H1 (cell line): ENCODE data around the gene DSCAM.

Experiments
- BRCA1 ChIP-seq: IDR thresholded peaks from 2 replicates; pipeline ENCODE4 v1.6.1; 2012; ENCODE audit warnings: low read depth, low read length, improper control_type of control experiment
- CREB1 ChIP-seq: IDR thresholded peaks from 2 replicates; pipeline ENCODE4 v1.6.1; 2012; ENCODE audit warnings: inconsistent platforms
- EZH2 ChIP-seq: fragments of 200-600 bp; sonication (generic); IDR thresholded peaks from 2 replicates; pipeline ENCODE4 v1.7.1; 2012; ENCODE audit warnings: low read depth, mild to moderate bottlenecking, moderate library complexity, low read length, inconsistent platforms; ENCODE audit not compliant: severe bottlenecking
- GABPA ChIP-seq: IDR thresholded peaks from 2 replicates; pipeline ENCODE4 v1.6.1; 2011; ENCODE audit warnings: mild to moderate bottlenecking, low read length, moderate library complexity, borderline replicate concordance; ENCODE audit not compliant: insufficient read depth
- JUND ChIP-seq: IDR thresholded peaks from 2 replicates; pipeline ENCODE4 v1.6.1; 2011; ENCODE audit warnings: mild to moderate bottlenecking, improper control_type of control experiment, low read length
- TF ChIP-seq, protein P1 (sequence below), 3 experiments: IDR thresholded peaks; 1 replicate in 2 of 3; 2 replicates in 1 of 3; pipeline versions ENCODE4 v1.5.1 to v1.6.1; 2011; ENCODE audit warnings: low read length in 3 of 3, mild to moderate bottlenecking in 3 of 3, inconsistent platforms in 2 of 3, low read depth in 1 of 3, moderate library complexity in 1 of 3; ENCODE audit not compliant: insufficient read depth in 1 of 3; ENCODE audit errors: control extremely low read depth in 1 of 3
- TF ChIP-seq, protein P2 (sequence below): IDR thresholded peaks from 2 replicates; pipeline ENCODE4 v1.6.1; 2011; ENCODE audit warnings: low read depth, mild to moderate bottlenecking, low read length; ENCODE audit not compliant: insufficient read depth
- TF ChIP-seq, protein P3 (sequence below): IDR thresholded peaks from 2 replicates; pipeline ENCODE4 v1.6.1; 2011; ENCODE audit warnings: low read length, improper control_type of control experiment

- TF ChIP-seq JUND, result no peak
- TF ChIP-seq, protein P1, sequence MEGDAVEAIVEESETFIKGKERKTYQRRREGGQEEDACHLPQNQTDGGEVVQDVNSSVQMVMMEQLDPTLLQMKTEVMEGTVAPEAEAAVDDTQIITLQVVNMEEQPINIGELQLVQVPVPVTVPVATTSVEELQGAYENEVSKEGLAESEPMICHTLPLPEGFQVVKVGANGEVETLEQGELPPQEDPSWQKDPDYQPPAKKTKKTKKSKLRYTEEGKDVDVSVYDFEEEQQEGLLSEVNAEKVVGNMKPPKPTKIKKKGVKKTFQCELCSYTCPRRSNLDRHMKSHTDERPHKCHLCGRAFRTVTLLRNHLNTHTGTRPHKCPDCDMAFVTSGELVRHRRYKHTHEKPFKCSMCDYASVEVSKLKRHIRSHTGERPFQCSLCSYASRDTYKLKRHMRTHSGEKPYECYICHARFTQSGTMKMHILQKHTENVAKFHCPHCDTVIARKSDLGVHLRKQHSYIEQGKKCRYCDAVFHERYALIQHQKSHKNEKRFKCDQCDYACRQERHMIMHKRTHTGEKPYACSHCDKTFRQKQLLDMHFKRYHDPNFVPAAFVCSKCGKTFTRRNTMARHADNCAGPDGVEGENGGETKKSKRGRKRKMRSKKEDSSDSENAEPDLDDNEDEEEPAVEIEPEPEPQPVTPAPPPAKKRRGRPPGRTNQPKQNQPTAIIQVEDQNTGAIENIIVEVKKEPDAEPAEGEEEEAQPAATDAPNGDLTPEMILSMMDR (IDR thresholded peaks at IDR 0.05; ENCODE audit: control extremely low read depth in 1 of 3, insufficient read depth in 1 of 3, low read depth in 1 of 3, low read length in 3 of 3), result no peak
- TF ChIP-seq BRCA1, result no peak
- TF ChIP-seq GABPA, result no peak
- TF ChIP-seq, protein P2, sequence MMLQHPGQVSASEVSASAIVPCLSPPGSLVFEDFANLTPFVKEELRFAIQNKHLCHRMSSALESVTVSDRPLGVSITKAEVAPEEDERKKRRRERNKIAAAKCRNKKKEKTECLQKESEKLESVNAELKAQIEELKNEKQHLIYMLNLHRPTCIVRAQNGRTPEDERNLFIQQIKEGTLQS, result no peak
- TF ChIP-seq EZH2, result no peak
- no peak for TF ChIP-seq CREB1
- TF ChIP-seq, protein P3, sequence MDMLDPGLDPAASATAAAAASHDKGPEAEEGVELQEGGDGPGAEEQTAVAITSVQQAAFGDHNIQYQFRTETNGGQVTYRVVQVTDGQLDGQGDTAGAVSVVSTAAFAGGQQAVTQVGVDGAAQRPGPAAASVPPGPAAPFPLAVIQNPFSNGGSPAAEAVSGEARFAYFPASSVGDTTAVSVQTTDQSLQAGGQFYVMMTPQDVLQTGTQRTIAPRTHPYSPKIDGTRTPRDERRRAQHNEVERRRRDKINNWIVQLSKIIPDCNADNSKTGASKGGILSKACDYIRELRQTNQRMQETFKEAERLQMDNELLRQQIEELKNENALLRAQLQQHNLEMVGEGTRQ, result no peak
Measured at GRCh38 chr21:40210251-40210650, 636.7 kb downstream of the DSCAM start.
